GM19467 (cell line): Measurements from ENCODE around the gene PLEKHG4.

Experiments used
- ATAC-seq: cut with Tn5 transposase; IDR thresholded peaks from one replicate; pipeline ENCODE4 v1.9.1; 2021; ENCODE audit warnings: mild to moderate bottlenecking, moderate library complexity; ENCODE audit not compliant: unreplicated experiment

Gene PLEKHG4

GRCh38 chr16:67286441-67287235 lies 7.3 kb downstream of the PLEKHG4 start:
- no peak for ATAC-seq

GRCh38 chr16:67287960-67288359 lies 8.6 kb downstream of the PLEKHG4 start:
- ATAC-seq: no peak

GRCh38 chr16:67291461-67291860 lies 12.1 kb downstream of the PLEKHG4 start:
- no peak for ATAC-seq

- no peak for ATAC-seq
These were observed 14.9 kb downstream of the PLEKHG4 start for GRCh38 chr16:67294171-67294757.

GRCh38 chr16:67294938-67295361 lies 15.6 kb downstream of the PLEKHG4 start:
- ATAC-seq: no peak

GRCh38 chr16:67296420-67296819 lies 17.1 kb downstream of the PLEKHG4 start:
- no peak for ATAC-seq

- no peak for ATAC-seq
These were observed 18.9 kb downstream of the PLEKHG4 start for GRCh38 chr16:67298277-67298676.

GRCh38 chr16:67299269-67299668 lies 19.9 kb downstream of the PLEKHG4 start:
- no peak for ATAC-seq

GRCh38 chr16:67301080-67301782 lies 21.9 kb downstream of the PLEKHG4 start:
- no peak for ATAC-seq

GRCh38 chr16:67302076-67302475 lies 22.7 kb downstream of the PLEKHG4 start:
- no peak for ATAC-seq

GRCh38 chr16:67302970-67303369 lies 23.6 kb downstream of the PLEKHG4 start:
- ATAC-seq: no peak

- no peak for ATAC-seq
These were observed 24.7 kb downstream of the PLEKHG4 start for GRCh38 chr16:67304020-67304419.

- ATAC-seq: no peak
These were observed 26.1 kb downstream of the PLEKHG4 start for GRCh38 chr16:67305216-67306071.

- ATAC-seq: no peak
These were observed 31.2 kb downstream of the PLEKHG4 start for GRCh38 chr16:67310561-67310960.

GRCh38 chr16:67311607-67312488 lies 32.5 kb downstream of the PLEKHG4 start:
- ATAC-seq: peak; percentile 52

- no peak for ATAC-seq
These were observed 33.4 kb downstream of the PLEKHG4 start for GRCh38 chr16:67312719-67313118.

- no peak for ATAC-seq
These were observed 38.5 kb downstream of the PLEKHG4 start for GRCh38 chr16:67317853-67318252.

- ATAC-seq: no peak
These were observed 46.8 kb downstream of the PLEKHG4 start for GRCh38 chr16:67326115-67326471.

- ATAC-seq: no peak
These were observed 47.4 kb downstream of the PLEKHG4 start, which contains the start of the genes KCTD19 and LRRC36 for GRCh38 chr16:67326472-67327309. TSS of gene KCTD19 (minus strand) at chr16:67326741. CDS start at chr16:67326707, 34 bp downstream. TSS of gene LRRC36 (plus strand) at chr16:67326815. CDS start at chr16:67326863, 48 bp downstream.
